SW 1271 (cell line): ENCODE results near the gene NPTXR.
"Not testable (repeated sequence)": the region's sequence is repeated elsewhere in the genome, so short reads cannot be mapped to it uniquely, and the experiment has no call there.

Experiments used
- DNase-seq, 2 experiments: peaks; one replicate each; lab custom pipeline; 2025; lab: John Stamatoyannopoulos, UW

NPTXR gene

GRCh38 chr22:38831166-38831945 is 12.5 kb downstream of the NPTXR start:
- peak in 1 of 2 experiments; percentile 10 for DNase-seq

- no peak for DNase-seq
Measured at GRCh38 chr22:38830845-38831108, 13.1 kb downstream of the NPTXR start.

- DNase-seq: no peak
Measured at GRCh38 chr22:38830026-38830844, 13.6 kb downstream of the NPTXR start.

- no peak for DNase-seq
Measured at GRCh38 chr22:38829485-38829884, 14.3 kb downstream of the NPTXR start.

GRCh38 chr22:38828616-38829205 is 15.1 kb downstream of the NPTXR start:
- DNase-seq: no peak

GRCh38 chr22:38828191-38828590 is 15.6 kb downstream of the NPTXR start:
- no peak for DNase-seq

GRCh38 chr22:38827510-38827909 is 16.3 kb downstream of the NPTXR start:
- DNase-seq: no peak

GRCh38 chr22:38826801-38827200 is 17.0 kb downstream of the NPTXR start:
- DNase-seq: no peak

GRCh38 chr22:38826386-38826785 is 17.4 kb downstream of the NPTXR start:
- no peak for DNase-seq

GRCh38 chr22:38824585-38824984 is 19.2 kb downstream of the NPTXR start:
- peak in 1 of 2 experiments; percentile 2 for DNase-seq

GRCh38 chr22:38823637-38824036 is 20.2 kb downstream of the NPTXR start:
- DNase-seq: no peak

GRCh38 chr22:38823076-38823475 is 20.8 kb downstream of the NPTXR start:
- no peak for DNase-seq

GRCh38 chr22:38820020-38820419 is 23.8 kb downstream of the NPTXR start:
- DNase-seq: no peak

GRCh38 chr22:38819387-38819940 is 24.4 kb downstream of the NPTXR start:
- no peak for DNase-seq

GRCh38 chr22:38817196-38817595 is 26.6 kb downstream of the NPTXR start:
- DNase-seq: no peak

GRCh38 chr22:38815842-38816241 is 28.0 kb downstream of the NPTXR start:
- no peak for DNase-seq

- DNase-seq: no peak
Measured at GRCh38 chr22:38811241-38811640, 32.6 kb downstream of the NPTXR start.

GRCh38 chr22:38805041-38805593 is 38.7 kb downstream of the NPTXR start:
- not testable (repeated sequence) for DNase-seq

GRCh38 chr22:38802671-38803121 is 41.1 kb downstream of the NPTXR start:
- peak; percentile 66 to 67 for DNase-seq

- DNase-seq: no peak
Measured at GRCh38 chr22:38799265-38800002, 44.4 kb downstream of the NPTXR start.

GRCh38 chr22:38798496-38798895 is 45.3 kb downstream of the NPTXR start:
- DNase-seq: no peak
